Tibial nerve (tissue), 4 donors: ENCODE data around the gene CREBRF. TPM values are rescaled to one million over a fixed set of nuclear protein-coding genes. Genes with fewer than 3 reads are reported as not detected.

Experiments used
- DNase-seq, 2 donors: peaks; one replicate each; pipeline ENCODE4 v3.0.0-alpha.2; 2019; ENCODE audit warnings: low spot score in 2 of 2
- H3K27ac ChIP-seq, 4 donors: fragments of 200-600 bp; sonication (generic) in 3 of 4; one replicate each; pipeline ENCODE4 v1.5.1; 2017 to 2019; ENCODE audit warnings: mild to moderate bottlenecking in 1 of 4
- H3K27me3 ChIP-seq, 2 donors: fragments of 200-600 bp; sonication (generic) in 1 of 2; one replicate each; pipeline versions ENCODE4 v1.5.1 to v1.6.0; 2017 to 2019
- H3K36me3 ChIP-seq, 3 donors: fragments of 200-600 bp; sonication (generic); one replicate each; pipeline ENCODE4 v1.5.1; 2018 to 2019
- H3K4me1 ChIP-seq, 4 donors: fragments of 200-600 bp; sonication (generic) in 3 of 4; one replicate each; pipeline ENCODE4 v1.5.1; 2017 to 2019
- H3K4me3 ChIP-seq, 4 donors: fragments of 200-600 bp; sonication (generic) in 3 of 4; one replicate each; pipeline ENCODE4 v1.5.1; 2017 to 2019; ENCODE audit warnings: mild to moderate bottlenecking in 1 of 4, moderate library complexity in 1 of 4
- H3K9me3 ChIP-seq, 4 donors: fragments of 200-600 bp; sonication (generic) in 3 of 4; one replicate each; pipeline ENCODE4 v1.5.1; 2017 to 2019
- CTCF ChIP-seq, 5 experiments: fragments of 200-600 bp in 3 of 5; fragments of 450-650 bp in 2 of 5; sonication (generic) in 3 of 5; IDR thresholded peaks; one replicate each; pipeline ENCODE4 v1.5.1; 2016 to 2019; ENCODE audit warnings: antibody characterized with exemption in 5 of 5, mild to moderate bottlenecking in 3 of 5, moderate library complexity in 2 of 5
- EP300 ChIP-seq, 2 donors: sonication (generic); formaldehyde crosslinking; IDR thresholded peaks; one replicate each; pipeline ENCODE4 v1.6.1; 2017; ENCODE audit warnings: antibody characterized with exemption in 2 of 2, mild to moderate bottlenecking in 1 of 2
- POLR2A ChIP-seq, 2 donors: fragments of 450-650 bp; IDR thresholded peaks; one replicate each; pipeline ENCODE4 v1.6.1; 2017; ENCODE audit warnings: antibody characterized with exemption in 2 of 2, mild to moderate bottlenecking in 2 of 2, moderate library complexity in 2 of 2
- WGBS, 2 donors: methylation state at CpG; one replicate each; pipeline ENCODE4 v1.1.5; 2018; 5-methylcytosine and 5-hydroxymethylcytosine counted together
- total RNA-seq, 4 donors: library from RNA; depleted of rRNA; stranded (reverse); fragments of >200 nt; gene quantifications; one replicate each; pipeline ENCODE4 v1.1.0, GENCODE V29; 2016

The CREBRF gene
- total RNA-seq, 4 donors from 2014 or later, result 31.2 to 46.3 (median 40.5) TPM

DNA sequence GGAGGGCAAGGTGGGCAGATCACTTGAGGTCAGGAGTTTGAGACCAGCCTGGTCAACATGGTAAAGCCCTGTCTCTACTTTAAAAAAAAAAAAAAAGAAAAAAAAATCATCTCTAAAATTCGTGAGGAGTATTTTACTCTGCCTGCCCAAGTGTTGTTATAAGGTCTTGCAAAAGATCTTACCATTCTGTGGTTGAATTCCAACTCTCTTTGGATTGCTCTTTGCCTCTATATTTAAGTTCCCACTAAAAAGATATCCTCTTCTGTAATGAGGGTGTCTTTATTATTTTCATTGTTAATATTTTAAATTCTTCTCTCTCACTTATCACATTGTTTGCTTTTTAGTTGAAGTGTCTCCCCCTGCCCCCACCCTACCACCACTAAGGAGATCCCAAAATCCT lies 33.4 kb downstream of the CREBRF start:
- Histone ChIP-seq H3K36me3 (peaks cover 3 to 67% (median 3%) of the 10 kb centered on the region in 3 donors), H3K4me3 (no peak overlapping the region), H3K4me1 (peaks cover 0 to 33% (median 13%) of the 10 kb centered on the region in 4 donors), H3K27me3 (no peaks in the 10 kb centered on the region), H3K27ac (no peak overlapping the region), H3K9me3 (no peaks in the 10 kb centered on the region)
- 69 to 73% methylated on average over 1 of the region's 1 CpG for WGBS, 2 donors
- DNase-seq, result no peak
- no peak for TF ChIP-seq POLR2A (IDR thresholded peaks at IDR 0.05)
- TF ChIP-seq CTCF (IDR thresholded peaks at IDR 0.05), result no peak
- TF ChIP-seq EP300 (IDR thresholded peaks at IDR 0.05), result no peak

GRCh38 chr5:173090639-173091038 lies 34.5 kb downstream of the CREBRF start:
- Histone ChIP-seq H3K9me3 (no peaks in the 10 kb centered on the region), H3K4me1 (peaks cover 0 to 36% (median 15%) of the 10 kb centered on the region in 4 donors), H3K36me3 (peaks cover 3 to 57% (median 3%) of the 10 kb centered on the region in 3 donors), H3K27me3 (no peaks in the 10 kb centered on the region), H3K27ac (no peak overlapping the region), H3K4me3 (no peak overlapping the region)
- TF ChIP-seq EP300 (IDR thresholded peaks at IDR 0.05), result no peak
- TF ChIP-seq POLR2A (IDR thresholded peaks at IDR 0.05), result no peak
- TF ChIP-seq CTCF (IDR thresholded peaks at IDR 0.05), result no peak
- no peak for DNase-seq
- WGBS, 2 donors, result 84 to 91% methylated on average over 2 of the region's 2 CpGs

- Histone ChIP-seq H3K27me3 (no peaks in the 10 kb centered on the region), H3K4me3 (no peak overlapping the region), H3K4me1 (peaks cover 0 to 48% (median 15%) of the 10 kb centered on the region in 4 donors), H3K27ac (no peak overlapping the region), H3K36me3 (peaks cover 0 to 44% (median 3%) of the 10 kb centered on the region in 3 donors), H3K9me3 (no peaks in the 10 kb centered on the region)
- 86 to 88% methylated on average over 5 of the region's 5 CpGs for WGBS, 2 donors
- no peak for DNase-seq
- no peak for TF ChIP-seq POLR2A (IDR thresholded peaks at IDR 0.05)
- TF ChIP-seq EP300 (IDR thresholded peaks at IDR 0.05), result no peak
- TF ChIP-seq CTCF (IDR thresholded peaks at IDR 0.05), result no peak
Observed at GRCh38 chr5:173091981-173092380, 35.8 kb downstream of the CREBRF start.

DNA sequence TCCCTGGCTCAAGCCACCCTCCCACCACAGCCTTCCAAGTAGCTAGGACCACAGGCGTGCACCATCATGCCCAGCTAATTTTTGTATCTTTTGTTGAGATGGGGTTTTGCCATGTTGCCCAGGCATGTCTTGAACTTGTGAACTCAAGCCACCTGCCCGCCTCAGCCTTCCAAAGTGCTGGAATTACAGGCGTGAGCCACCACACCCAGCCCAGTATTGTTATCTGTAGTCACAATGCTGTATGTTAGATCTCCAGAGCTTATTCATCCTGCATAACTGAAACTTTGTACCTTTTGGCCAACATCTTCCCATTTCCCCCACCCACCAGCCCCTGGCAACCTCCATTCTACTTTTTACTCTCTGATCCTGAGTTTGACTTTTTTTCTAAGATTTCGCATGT lies 37.5 kb downstream of the CREBRF start:
- TF ChIP-seq POLR2A (IDR thresholded peaks at IDR 0.05) (no peak), EP300 (IDR thresholded peaks at IDR 0.05) (no peak), CTCF (IDR thresholded peaks at IDR 0.05) (no peak)
- peak overlapping the region in 1 of 4 donors; percentile 19 for H3K27ac ChIP-seq
- no peak for DNase-seq
- H3K36me3 ChIP-seq, result peaks cover 0 to 30% (median 0%) of the 10 kb centered on the region in 3 donors
- no peaks in the 10 kb centered on the region for H3K27me3 ChIP-seq
- peaks cover 0 to 57% (median 15%) of the 10 kb centered on the region in 4 donors for H3K4me1 ChIP-seq
- H3K4me3 ChIP-seq, result no peak overlapping the region
- no peaks in the 10 kb centered on the region for H3K9me3 ChIP-seq
- WGBS, 2 donors, result 69 to 85% methylated on average over 4 of the region's 4 CpGs

DNA sequence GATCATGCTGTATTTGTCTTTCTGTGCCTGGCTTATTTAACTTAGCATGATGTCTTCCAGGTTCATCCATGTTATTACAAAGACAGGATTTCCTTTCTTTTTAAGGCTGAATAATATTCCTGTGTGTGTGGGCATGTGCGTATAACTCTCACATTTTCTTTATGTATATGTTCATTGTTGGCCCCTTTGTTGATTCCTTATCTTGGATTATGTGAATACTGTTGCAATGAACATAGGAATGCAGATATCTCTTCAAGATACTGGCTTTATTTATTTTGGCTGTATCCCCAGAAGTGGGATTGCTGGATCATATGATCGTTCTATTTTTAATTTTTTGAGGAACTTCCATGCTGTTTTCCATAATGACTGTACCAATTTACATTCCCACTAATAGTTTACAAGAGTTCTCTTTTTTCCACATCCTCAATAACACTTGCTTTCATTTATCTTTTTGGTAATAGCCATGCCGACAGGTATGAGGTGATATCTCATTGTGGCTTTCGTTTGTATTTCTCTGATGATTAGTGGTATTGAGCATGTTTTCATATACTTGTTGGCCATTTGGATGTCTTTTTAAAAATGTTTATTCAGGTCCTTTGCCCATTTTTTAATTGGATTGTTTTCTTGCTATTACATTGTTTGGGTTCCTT lies 38.0 kb downstream of the CREBRF start:
- TF ChIP-seq EP300 (IDR thresholded peaks at IDR 0.05) (peak in 1 of 2 donors; percentile 20), POLR2A (IDR thresholded peaks at IDR 0.05) (no peak), CTCF (IDR thresholded peaks at IDR 0.05) (no peak)
- 22 to 38% methylated on average over 4 of the region's 4 CpGs for WGBS, 2 donors
- peak overlapping the region in 1 of 4 donors; percentile 19 for H3K27ac ChIP-seq
- H3K36me3 ChIP-seq, result peaks cover 0 to 28% (median 0%) of the 10 kb centered on the region in 3 donors
- H3K27me3 ChIP-seq, result no peaks in the 10 kb centered on the region
- DNase-seq, result no peak
- H3K4me3 ChIP-seq, result no peak overlapping the region
- peaks cover 0 to 62% (median 15%) of the 10 kb centered on the region in 4 donors for H3K4me1 ChIP-seq
- H3K9me3 ChIP-seq, result no peaks in the 10 kb centered on the region
